NOMO-1 treated with DMSO at 0.1 percent for 48 hours (cell line): ENCODE data around the gene SLC25A39.
"Not testable (repeated sequence)": the region's sequence is repeated elsewhere in the genome, so short reads cannot be mapped to it uniquely, and the experiment has no call there.

Source experiments
- DNase-seq: peaks from one replicate; lab custom pipeline; 2025; ENCODE audit not compliant: unreplicated experiment; lab: John Stamatoyannopoulos, UW

SLC25A39 gene

DNA sequence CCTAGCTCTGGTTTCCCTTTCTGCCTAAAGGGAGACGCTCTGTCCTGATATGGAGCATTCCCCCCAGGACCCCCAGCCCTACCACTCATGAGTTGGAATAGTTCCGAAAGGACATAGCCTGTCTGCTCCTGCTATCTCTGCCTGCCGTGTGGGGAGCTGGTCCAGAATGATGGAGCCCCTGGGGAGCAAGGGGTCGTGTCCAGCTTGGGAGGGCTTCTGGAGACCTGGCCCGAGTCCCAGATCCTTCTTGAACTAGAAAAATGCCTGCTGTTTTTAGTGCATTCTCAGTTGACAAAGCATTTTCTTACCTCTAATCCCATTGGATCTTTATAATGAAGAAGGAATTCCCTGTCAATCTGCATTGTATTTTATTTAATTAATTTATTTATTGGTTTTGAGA lies 11.3 kb upstream of the SLC25A39 start:
- DNase-seq = no peak

DNA sequence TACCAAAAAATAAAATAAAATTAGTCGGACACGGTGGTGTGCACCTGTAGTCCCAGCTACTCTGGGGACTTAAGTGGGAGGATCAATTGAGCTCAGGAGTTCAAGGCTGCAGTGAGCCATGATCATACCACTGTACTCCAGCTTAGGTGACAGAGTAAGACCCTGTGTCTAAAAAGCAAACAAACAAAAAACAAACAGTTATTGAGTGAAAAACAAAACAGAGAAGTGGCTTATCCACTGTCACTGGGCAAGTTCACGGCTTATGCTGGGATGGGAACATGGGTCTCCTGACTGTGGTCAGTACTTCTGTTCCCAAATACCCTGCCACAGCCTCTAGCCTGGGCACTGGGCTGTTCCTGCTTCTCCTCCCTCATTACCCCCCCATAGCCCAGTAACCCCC lies 10.9 kb upstream of the SLC25A39 start:
- DNase-seq = no peak

DNA sequence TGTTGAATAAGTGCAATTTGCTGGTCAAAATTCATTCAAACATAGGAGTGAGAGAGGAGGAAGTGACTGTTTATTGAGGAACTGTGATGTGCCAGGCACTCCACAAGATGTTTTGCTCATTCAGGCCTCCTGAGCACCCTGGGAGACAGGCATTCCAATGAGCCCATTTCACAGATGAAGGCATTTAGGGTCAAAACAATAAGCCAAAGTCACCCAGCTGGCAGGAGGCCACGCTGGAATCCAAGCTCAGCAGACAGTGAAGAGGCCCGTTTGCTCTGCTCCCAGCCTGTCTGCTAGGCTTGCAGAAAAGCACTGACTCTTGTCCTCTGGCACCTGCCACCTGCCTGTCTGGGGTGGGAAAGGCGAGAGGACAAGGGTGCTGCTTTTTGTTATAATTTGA lies 10.1 kb upstream of the SLC25A39 start:
- DNase-seq = peak; percentile 44

DNA sequence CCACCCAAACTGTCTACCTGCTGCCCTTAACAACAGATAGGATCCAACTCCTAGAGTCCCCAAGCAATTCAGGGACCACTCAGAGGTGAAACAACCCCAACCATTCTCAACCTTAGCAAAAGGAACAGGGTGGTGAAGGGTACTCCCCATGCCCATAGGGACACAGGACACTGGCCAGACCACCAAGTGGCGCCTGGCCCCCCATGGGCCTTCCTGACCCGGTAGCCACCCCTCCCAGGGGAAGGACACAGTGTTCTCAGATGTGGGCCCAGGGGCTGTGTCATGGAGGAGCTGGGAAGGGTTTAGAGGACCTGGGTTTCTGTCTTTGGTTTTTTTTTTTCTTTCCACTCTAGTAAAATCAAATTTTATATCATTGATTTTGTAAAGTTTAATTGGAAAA lies 9.7 kb upstream of the SLC25A39 start:
- DNase-seq = no peak

DNA sequence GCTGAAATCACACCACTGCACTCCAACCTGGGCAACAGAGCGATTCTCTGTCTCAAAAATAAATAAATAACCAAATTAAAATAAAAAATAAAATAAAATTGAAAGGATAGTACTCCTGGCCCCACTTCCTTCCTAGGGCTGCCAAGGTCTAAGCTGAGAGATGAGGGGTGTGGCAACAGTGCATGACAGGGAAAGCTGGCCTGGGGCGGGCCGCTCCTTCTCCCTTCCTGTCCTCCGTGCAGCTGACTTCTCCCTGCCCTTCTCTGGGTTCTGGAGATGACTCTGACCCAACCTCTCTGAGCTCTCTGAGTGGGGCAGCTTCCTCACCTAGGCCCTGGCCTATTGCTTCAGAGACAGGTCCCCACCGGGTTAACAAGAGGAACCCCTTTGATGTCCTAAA lies 8.7 kb upstream of the SLC25A39 start:
- peak; percentile 38 for DNase-seq

DNA sequence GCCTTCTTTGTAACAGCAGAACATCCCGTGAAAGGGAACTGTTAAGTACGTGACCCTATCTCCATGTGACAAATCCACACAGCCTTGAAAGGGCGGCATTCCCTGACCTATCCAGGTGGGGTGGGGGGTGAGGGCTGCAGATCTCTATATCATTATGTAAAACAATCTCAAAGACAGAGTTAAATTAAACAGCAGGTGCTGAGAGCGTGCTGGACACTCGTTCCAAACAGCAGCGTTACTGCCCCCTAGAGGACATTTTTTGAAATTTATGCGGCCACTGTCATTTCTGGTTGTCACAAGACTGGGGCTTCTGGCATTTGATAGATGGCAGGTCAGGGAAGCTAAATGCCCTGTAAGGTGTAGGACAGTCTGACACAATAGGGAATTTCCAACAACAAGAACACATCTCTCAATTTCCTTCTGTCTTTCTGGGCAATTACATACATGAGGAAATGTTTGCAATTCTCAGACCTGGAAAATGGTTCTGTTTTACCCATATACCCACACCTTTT lies 6.7 kb upstream of the SLC25A39 start:
- DNase-seq = peak; percentile 78

DNA sequence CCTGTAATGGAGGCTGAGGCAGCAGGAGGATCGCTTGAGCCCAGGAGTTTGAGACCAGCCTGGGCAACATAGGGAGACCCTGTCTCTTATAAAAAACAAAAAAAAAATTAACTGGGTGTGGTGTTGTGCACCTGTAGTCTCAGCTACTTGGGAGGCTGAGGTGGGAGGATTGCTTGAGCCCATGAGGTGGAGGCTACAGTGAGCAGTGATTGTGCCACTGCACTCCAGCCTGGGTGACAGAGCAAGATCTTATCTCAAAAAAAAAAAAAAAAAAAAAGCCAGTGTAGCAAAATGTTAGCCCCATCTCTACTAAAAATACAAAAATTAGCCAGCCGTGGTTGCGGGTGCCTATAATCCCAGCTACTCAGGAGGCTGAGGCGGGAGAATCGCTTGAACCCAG lies 5.6 kb upstream of the SLC25A39 start:
- DNase-seq = not testable (repeated sequence)

DNA sequence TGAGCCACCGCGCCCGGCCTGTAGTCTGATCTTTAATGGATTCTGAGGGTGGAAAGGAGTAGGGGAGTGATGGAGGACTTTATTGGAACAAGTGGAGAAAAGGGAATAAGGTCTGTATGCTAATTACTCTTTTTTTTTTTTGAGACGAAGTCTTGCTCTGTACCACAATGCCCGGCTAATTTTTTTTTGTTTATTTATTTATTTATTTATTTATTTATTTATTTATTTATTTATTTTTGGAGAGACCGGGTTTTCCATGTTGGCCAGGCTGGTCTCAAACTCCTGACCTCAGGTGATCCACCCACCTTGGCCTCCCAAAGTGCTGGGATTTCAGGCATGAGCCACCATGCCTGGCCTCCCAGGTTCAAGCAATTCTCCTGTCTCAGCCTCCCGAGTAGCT lies 4.9 kb upstream of the SLC25A39 start:
- not testable (repeated sequence) for DNase-seq

DNA sequence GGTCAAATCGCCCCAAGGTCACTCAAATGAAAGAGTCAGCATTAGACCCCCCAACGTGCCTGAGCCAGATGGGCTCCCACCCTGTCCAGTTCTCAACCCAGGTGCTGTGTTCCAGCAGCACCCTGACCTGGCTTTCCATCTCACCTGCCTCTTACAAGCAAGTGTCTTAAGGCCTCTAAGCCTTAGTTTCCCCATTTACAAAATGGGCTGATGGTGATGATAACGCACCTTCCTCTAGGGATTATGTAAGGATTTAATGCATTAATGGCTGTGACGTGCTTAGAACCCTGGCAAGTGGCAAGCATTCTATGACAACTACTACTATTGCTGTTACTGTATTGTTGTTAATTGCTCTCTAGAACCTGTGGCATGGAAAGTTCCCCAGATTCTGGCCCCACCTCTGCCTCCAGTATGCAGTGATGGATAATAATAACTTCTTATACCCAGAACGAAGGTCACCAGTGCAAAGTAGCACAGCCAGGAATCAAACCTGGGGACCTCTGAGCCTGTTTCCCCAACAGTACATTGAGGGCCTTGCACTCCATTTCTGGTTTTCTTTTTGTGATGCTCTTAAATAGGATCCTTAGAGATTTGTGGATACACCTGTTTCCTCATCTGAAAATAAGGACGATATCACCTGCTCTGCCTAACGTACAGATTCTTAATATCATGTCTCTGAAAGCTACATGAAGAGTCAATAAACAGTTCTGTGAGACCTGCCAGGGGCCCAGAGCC lies 3.3 kb upstream of the SLC25A39 start:
- DNase-seq = no peak

DNA sequence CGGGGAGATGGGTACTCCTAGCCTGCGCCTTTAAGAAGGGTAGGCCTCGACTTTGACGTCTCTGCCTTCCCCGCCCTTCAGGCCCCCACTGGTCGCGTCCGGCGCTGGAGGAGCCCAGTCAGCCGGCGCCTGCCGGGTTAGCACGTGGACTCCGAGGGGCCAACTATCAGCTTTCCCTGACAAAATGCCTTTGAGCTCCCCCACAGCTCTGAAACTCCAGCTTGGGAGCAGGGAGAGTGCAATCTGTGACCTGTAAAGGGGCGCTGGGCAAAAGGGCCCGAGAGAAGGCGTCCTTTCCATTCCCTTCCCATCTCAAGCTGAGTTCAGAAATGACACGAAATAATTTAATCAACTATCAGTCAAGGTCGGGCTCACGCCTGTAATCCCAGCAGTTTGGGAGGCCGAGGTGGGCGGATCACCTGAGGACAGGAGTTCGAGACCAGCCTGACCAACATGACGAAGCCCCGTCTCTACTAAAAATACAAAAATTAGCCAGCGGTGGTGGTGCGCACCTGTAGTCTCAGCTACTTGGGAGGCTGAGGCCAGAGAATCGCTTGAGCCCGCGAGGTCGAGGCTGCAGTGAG lies 2.3 kb upstream of the SLC25A39 start:
- DNase-seq = peak; percentile 98

DNA sequence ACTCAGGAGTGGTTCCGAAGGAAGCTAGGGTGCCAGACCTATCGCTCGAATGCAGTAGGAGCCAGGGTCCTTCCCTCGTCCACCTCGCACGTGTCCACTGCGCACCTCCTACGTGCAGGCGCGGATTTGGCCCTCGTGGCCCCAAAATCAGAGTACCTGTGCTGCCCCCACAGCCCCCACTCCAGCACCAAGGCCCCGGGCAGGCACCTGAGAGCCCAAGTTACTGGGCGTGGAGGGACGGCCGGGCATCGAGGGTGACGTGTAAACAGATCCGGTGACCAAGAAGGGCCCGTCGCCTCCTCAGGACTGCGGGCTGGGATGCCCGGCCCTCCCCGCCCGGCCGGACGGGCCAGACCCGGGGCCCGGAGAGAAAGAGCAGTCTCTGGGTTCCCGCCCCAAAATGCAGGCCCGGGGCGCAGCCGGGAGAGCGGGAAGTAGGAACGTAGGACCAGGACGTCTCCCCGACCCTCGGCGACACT lies 492 bp downstream of the SLC25A39 start:
- no peak for DNase-seq

DNA sequence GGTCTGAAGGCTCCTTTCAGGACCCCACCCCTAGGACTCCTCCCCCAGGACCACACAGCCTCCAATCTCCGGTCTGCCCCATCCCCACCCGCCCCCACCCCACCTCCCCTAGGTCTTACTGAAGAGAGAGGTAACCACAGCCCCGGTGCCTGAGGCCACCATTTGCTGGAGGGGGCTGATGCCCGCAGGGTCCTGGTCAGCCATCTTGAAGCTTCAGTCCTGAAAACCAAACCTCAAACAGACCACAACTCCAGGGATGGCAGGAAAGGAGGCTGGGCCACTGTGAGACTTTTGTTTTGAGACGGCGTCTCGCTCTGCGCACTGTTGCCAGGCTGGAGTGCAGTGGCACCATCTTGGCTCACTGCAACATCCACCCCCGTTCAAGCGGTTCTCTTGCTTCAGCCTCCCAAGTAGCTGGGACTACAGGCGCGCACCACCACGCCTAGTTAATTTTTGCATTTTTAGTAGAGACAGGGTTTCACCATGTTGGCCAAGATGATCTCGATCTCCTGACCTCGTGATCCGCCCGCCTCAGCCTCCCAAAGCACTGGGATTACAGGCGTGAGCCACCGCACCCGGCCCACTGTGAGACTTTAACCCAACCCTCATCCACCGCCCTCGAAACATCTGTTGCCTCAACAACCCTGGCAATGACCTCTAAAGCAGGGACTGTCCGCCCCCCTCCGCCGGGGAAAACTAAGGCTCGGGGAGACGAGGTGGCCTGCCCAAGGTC lies 1.1 kb downstream of the SLC25A39 start:
- DNase-seq = no peak

DNA sequence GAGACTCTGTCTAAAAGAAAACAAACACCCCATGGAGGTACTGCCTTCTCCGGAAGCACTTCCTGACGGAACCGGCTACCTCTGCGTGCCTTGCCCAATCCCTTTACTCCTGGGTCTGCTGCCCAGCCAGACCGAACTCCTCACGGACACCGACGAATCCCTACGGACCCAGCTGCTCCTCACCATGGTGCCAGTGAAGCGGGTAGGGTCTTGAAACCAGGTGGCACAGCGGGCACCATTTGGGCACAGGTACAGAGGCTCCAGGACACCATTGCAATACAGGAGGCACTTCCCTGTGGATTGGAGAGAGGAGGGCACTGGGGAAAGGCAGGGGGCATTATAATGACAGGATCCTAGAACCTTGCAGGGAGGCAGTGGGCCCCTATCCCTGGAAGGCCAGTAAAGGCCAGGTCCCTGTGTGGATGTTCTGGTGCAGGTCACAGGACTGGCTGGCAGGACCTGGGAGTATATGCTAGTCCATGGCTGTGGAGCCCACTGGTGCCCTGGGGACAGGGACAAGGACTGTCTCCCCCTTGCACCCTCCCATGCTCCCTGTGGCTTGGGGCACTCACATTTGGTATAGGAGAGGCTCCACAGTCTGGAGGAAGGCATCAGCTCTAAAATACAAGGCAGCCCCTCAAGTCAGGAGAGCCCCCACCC lies 2.3 kb downstream of the SLC25A39 start:
- no peak for DNase-seq

DNA sequence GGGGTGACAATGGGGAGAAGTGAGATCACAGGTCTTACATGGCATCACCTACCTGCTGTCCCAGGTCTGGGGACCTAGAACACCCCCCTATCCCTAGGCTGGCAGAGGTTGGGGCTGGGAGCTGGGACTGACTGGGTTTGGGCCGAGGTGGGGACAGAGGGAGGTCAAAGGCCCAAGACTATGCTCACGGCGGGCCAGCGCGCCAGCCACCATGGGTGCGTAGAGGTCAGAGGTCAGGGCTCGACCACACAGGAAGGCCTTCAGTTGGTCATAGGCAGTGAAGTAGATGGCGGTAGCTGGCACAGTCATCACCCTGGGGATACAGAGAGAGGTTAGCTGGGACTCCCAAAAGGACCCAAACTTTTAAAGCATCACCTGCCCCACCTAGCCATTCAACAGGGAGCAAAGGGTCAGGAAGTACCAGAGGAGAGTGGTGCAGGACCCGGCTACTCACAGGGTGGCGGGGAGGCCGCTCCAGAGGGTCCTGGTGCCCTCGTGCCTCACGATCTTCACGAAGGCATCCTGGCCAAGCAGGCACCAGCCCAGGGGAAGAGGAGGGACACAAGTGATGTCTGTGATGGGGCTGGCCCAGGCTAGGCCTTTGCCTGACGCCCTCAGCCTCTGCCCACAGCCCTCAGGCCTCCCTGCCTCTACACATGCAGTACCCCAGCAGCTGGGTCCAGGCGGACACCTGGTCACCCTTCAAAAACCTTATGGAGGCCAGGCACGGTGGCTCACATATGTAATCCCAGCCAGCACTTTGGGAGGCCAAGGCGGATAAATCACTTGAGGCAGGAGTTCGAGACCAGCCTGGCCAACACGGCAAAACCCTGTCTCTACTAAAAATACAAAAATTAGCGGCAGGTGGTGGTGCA lies 3.1 kb downstream of the SLC25A39 start:
- no peak for DNase-seq

DNA sequence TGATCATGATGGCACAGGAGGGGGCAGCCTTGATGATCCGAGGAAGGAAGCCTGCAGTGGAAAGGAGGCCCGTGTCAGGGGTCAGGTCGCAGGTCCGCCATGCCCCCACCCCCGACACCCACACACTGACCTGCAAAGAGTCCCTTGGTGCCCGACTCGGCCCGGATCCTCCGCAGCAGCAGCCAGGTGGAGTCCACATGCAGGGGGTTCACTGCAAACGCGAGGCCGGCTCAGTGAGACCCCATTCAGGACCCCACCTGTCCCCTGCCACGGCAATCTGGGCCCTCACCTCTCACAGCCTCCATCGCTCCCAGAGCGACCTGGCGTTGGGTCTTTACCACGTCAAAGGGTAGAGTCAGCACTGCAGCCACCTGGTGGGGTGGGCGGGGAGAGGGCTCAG lies 4.6 kb downstream of the SLC25A39 start:
- no peak for DNase-seq

DNA sequence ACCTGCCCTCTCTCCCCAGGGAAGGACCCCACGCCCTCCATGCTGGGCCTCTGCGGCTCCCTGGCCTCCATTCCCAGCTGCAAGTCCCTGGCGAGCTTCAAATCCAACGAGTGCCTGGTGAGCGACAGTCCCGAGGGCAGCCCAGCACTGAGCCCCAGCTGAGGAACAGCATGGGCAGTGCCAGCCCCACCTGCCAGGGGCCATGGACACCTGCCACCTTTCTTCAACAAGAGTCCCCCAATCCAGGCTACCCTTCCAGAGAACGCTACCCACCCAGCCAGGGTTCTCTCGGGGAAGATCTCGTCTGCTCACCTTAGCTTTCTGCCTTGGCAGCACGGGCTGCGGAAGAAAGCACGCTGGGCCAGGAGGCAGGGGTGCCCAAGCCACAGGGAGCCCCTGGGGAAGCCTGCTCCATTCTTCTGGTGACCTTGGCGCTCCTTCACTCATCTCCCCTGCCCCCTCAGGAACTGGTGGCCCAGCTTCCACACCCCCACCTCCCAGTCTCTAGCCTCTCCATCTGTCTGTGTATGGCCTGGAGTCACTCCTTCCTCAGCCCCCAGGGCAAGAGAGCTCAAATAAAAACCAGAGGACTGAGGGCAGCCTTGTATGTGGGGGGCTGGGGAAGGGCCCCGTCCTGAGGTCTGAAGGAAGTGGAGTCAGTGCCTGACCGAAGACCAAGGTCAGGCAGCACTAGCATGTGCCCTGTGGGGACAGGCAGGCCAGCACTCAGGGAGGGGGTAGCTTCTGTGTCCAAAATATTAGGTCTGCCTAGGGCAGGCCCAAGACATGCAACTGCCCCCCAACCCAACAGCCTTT lies 6.3 kb downstream of the SLC25A39 start:
- no peak for DNase-seq

DNA sequence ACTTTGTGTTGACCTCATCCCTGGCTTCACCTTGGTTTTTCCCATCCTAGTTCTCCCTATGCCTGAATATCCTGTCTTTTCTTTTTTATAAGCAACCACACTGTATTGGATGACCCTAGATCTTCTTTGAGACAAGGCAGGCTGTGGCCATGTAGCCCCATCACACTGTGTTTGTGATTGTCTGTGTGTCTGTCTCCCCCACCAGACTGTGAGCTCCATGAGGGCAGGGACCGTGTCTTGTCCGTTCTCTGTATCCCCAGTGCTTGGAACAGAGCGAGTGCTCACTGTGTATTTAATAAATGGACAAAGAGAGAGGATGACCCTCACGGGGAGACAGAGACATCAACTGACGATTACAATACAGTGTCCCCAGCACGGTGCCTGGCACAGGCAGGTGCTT lies 7.1 kb downstream of the SLC25A39 start:
- no peak for DNase-seq

DNA sequence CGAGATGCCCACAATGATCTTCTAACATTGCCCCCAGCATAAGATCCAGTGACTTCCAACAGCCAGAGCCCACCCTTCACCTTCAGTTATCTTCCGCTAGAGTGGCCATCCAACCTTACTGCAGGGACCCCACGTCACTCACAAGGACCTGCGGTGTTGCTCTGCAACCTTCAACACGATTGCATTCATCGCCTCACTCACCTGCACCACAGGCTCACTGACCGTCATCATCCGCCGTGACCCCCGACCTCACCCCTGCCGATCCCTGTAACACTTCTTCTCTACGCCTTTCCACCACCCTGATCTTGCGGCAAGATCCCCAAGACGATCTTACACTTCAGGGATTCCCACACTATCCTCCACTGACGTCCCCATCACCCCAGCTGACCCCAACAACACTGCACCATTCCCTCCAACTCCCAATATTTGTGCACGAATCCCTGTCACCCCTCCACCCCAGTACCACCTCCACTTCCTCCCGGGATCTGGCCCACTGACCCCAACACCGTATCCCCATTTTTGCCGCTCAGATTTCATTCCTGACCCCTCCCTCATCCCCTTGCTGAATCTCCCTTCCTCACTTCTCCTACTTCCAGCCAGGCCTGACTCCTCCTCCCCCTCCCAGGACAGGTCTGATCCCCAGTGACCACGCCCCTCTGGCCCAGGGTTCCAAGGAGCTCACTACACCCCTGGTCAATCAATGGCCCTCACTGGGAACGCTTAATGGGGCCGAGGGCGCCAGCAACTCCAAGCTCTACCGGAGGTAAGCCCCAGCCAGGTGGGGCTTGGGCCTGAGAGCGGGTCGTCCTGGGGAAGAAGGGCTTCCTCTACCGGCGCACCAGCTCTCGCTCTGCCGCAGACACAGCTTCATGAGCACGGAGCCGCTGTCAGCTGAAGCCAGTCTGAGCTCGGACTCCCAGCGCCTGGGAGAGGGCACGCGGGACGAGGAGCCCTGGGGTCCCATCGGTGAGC lies 8.6 kb downstream of the SLC25A39 start:
- no peak for DNase-seq
